Adipocyte (in vitro differentiated cells): Measurements from ENCODE around the gene KCNMB2.

ENCODE experiments used
- DNase-seq: peaks from one replicate; pipeline ENCODE4 v3.0.0-alpha.2; 2015; ENCODE audit warnings: low read depth
- H3K27me3 ChIP-seq: replicated peaks from 2 replicates; pipeline ENCODE4 v1.7.0; 2013; ENCODE audit warnings: mild to moderate bottlenecking, low read length, moderate library complexity; ENCODE audit not compliant: control insufficient read depth, insufficient read depth
- H3K36me3 ChIP-seq: 2 replicates; pipeline ENCODE4 v1.7.0; 2013; ENCODE audit warnings: low read length, mild to moderate bottlenecking, moderate library complexity; ENCODE audit not compliant: control insufficient read depth, insufficient read depth, severe bottlenecking
- H3K4me1 ChIP-seq: 2 replicates; pipeline ENCODE4 v1.7.0; 2013; ENCODE audit warnings: mild to moderate bottlenecking, low read length, moderate library complexity; ENCODE audit not compliant: control insufficient read depth, insufficient read depth
- H3K4me3 ChIP-seq: 2 replicates; pipeline ENCODE4 v1.7.0; 2013; ENCODE audit warnings: mild to moderate bottlenecking, low read length, moderate library complexity
- H3K9ac ChIP-seq: 2 replicates; pipeline ENCODE4 v1.7.0; 2013; ENCODE audit warnings: mild to moderate bottlenecking, low read length, moderate library complexity
- H3K9me3 ChIP-seq: 2 replicates; pipeline ENCODE4 v1.7.0; 2013; ENCODE audit warnings: mild to moderate bottlenecking, low read length, moderate library complexity; ENCODE audit not compliant: control insufficient read depth

The KCNMB2 gene

GRCh38 chr3:178795349-178795748 lies 259.1 kb downstream of the KCNMB2 start:
- Histone ChIP-seq H3K4me1 (no peaks in the 10 kb centered on the region), H3K4me3 (no peak overlapping the region), H3K9me3 (peaks cover 19% of the 10 kb centered on the region), H3K36me3 (no peaks in the 10 kb centered on the region), H3K9ac (no peak overlapping the region), H3K27me3 (no peaks in the 10 kb centered on the region)
- no peak for DNase-seq

- Histone ChIP-seq H3K4me3 (no peak overlapping the region), H3K27me3 (no peaks in the 10 kb centered on the region), H3K9ac (no peak overlapping the region), H3K9me3 (no peaks in the 10 kb centered on the region), H3K4me1 (peaks cover 11% of the 10 kb centered on the region), H3K36me3 (no peaks in the 10 kb centered on the region)
- no peak for DNase-seq
Measured at GRCh38 chr3:178802259-178802658, 266.0 kb downstream of the KCNMB2 start.

- DNase-seq = peak; percentile 13
- Histone ChIP-seq H3K27me3 (no peaks in the 10 kb centered on the region), H3K9ac (no peak overlapping the region), H3K4me1 (peaks cover 13% of the 10 kb centered on the region), H3K4me3 (no peak overlapping the region), H3K9me3 (no peaks in the 10 kb centered on the region), H3K36me3 (no peaks in the 10 kb centered on the region)
Measured at GRCh38 chr3:178802993-178803693, 266.9 kb downstream of the KCNMB2 start.

GRCh38 chr3:178804606-178805005 lies 268.4 kb downstream of the KCNMB2 start:
- H3K27me3 ChIP-seq = no peaks in the 10 kb centered on the region
- H3K4me1 ChIP-seq = peaks cover 13% of the 10 kb centered on the region
- no peaks in the 10 kb centered on the region for H3K9me3 ChIP-seq
- H3K36me3 ChIP-seq = no peaks in the 10 kb centered on the region
- no peak overlapping the region for H3K9ac ChIP-seq
- no peak overlapping the region for H3K4me3 ChIP-seq
- peak; percentile 5 for DNase-seq

GRCh38 chr3:178805741-178806140 lies 269.5 kb downstream of the KCNMB2 start:
- Histone ChIP-seq H3K4me3 (no peak overlapping the region), H3K27me3 (no peaks in the 10 kb centered on the region), H3K9ac (no peak overlapping the region), H3K9me3 (no peaks in the 10 kb centered on the region), H3K4me1 (peaks cover 13% of the 10 kb centered on the region), H3K36me3 (no peaks in the 10 kb centered on the region)
- no peak for DNase-seq

GRCh38 chr3:178806651-178807050 lies 270.4 kb downstream of the KCNMB2 start:
- Histone ChIP-seq H3K36me3 (no peaks in the 10 kb centered on the region), H3K4me3 (no peak overlapping the region), H3K9me3 (no peaks in the 10 kb centered on the region), H3K9ac (no peak overlapping the region), H3K27me3 (no peaks in the 10 kb centered on the region), H3K4me1 (peaks cover 13% of the 10 kb centered on the region)
- DNase-seq = no peak

GRCh38 chr3:178807694-178808093 lies 271.5 kb downstream of the KCNMB2 start:
- no peaks in the 10 kb centered on the region for H3K27me3 ChIP-seq
- no peaks in the 10 kb centered on the region for H3K9me3 ChIP-seq
- H3K36me3 ChIP-seq = no peaks in the 10 kb centered on the region
- DNase-seq = no peak
- H3K4me1 ChIP-seq = peaks cover 13% of the 10 kb centered on the region
- H3K9ac ChIP-seq = no peak overlapping the region
- H3K4me3 ChIP-seq = no peak overlapping the region

GRCh38 chr3:178808748-178809147 lies 272.5 kb downstream of the KCNMB2 start:
- Histone ChIP-seq H3K4me3 (no peak overlapping the region), H3K9ac (no peak overlapping the region), H3K9me3 (no peaks in the 10 kb centered on the region), H3K4me1 (peaks cover 7% of the 10 kb centered on the region), H3K36me3 (no peaks in the 10 kb centered on the region), H3K27me3 (no peaks in the 10 kb centered on the region)
- no peak for DNase-seq

- no peak for DNase-seq
- Histone ChIP-seq H3K27me3 (no peaks in the 10 kb centered on the region), H3K9me3 (no peaks in the 10 kb centered on the region), H3K9ac (no peak overlapping the region), H3K4me3 (no peak overlapping the region), H3K36me3 (no peaks in the 10 kb centered on the region), H3K4me1 (peaks cover 7% of the 10 kb centered on the region)
Measured at GRCh38 chr3:178810181-178810580, 273.9 kb downstream of the KCNMB2 start.

- no peak for DNase-seq
- no peak overlapping the region for H3K4me3 ChIP-seq
- no peaks in the 10 kb centered on the region for H3K4me1 ChIP-seq
- H3K9me3 ChIP-seq = no peaks in the 10 kb centered on the region
- H3K9ac ChIP-seq = no peak overlapping the region
- no peaks in the 10 kb centered on the region for H3K36me3 ChIP-seq
- H3K27me3 ChIP-seq = no peaks in the 10 kb centered on the region
Measured at GRCh38 chr3:178822722-178823121, 286.5 kb downstream of the KCNMB2 start.

- DNase-seq = no peak
- H3K4me1 ChIP-seq = no peaks in the 10 kb centered on the region
- H3K36me3 ChIP-seq = no peaks in the 10 kb centered on the region
- H3K9me3 ChIP-seq = no peaks in the 10 kb centered on the region
- H3K4me3 ChIP-seq = no peak overlapping the region
- H3K27me3 ChIP-seq = no peaks in the 10 kb centered on the region
- H3K9ac ChIP-seq = no peak overlapping the region
Measured at GRCh38 chr3:178823150-178823549, 286.9 kb downstream of the KCNMB2 start.
